DOHH2 (cell line): ENCODE results near the gene SLC12A8.

Experiments used
- EZH2phosphoT487 ChIP-seq: fragments of 200-600 bp; sonication (generic); IDR thresholded peaks from 2 replicates; pipeline ENCODE4 v1.6.1; 2017; ENCODE audit warnings: borderline replicate concordance, mild to moderate bottlenecking, antibody characterized with exemption, low read length, moderate library complexity, mixed read lengths
- TF ChIP-seq, protein P1 (sequence below): fragments of 200-600 bp; sonication (generic); IDR thresholded peaks from one replicate; pipeline ENCODE4 v1.5.1; 2014; ENCODE audit warnings: antibody characterized with exemption, mild to moderate bottlenecking, low read depth, low read length; ENCODE audit not compliant: poor library complexity, severe bottlenecking

DNA sequence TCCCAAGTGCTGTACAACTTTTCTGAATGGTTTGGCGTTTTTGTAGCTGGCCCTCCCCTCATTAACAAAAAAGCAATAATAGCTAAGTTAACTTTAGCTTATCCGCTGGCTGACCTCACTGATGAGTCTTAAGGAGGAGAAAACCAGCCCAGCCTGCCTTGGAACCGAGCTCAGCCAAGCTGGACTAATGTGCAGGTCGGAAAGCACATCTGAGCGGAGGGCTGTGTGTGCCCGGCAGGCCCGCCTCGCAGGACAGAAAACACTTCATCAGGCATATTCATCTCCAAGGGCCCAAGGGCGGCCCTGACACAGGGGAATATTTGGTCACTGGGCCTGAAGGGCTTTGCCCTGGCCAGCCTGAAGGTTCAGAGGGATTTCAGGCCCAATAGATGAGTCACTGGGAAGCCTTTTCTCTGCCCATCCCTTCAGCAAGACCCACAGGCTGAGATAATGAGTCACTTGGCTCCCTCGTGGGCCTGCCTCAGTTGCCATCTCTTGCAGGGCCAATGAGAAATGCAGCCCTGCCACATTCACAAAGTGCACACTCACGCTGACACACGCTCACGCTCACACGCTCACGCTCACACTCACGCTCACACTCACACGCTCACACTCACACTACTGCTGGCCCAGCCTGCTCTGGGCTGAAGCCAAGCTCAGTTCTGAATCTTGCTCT lies 75.1 kb downstream of the SLC12A8 start:
- TF ChIP-seq, protein P1, sequence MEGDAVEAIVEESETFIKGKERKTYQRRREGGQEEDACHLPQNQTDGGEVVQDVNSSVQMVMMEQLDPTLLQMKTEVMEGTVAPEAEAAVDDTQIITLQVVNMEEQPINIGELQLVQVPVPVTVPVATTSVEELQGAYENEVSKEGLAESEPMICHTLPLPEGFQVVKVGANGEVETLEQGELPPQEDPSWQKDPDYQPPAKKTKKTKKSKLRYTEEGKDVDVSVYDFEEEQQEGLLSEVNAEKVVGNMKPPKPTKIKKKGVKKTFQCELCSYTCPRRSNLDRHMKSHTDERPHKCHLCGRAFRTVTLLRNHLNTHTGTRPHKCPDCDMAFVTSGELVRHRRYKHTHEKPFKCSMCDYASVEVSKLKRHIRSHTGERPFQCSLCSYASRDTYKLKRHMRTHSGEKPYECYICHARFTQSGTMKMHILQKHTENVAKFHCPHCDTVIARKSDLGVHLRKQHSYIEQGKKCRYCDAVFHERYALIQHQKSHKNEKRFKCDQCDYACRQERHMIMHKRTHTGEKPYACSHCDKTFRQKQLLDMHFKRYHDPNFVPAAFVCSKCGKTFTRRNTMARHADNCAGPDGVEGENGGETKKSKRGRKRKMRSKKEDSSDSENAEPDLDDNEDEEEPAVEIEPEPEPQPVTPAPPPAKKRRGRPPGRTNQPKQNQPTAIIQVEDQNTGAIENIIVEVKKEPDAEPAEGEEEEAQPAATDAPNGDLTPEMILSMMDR: no peak
- no peak for TF ChIP-seq EZH2phosphoT487
